BLaER1 treated with 17β-estradiol and CSF1 and Interleukin-3, amounts not matched to agents 10 nM and 100 nM (cell line): ENCODE results near the gene AP1B1.
A peak's percentile ranks its signal among the peaks of the same experiment; 100 is the strongest.

Experiments
- H3K27ac ChIP-seq, 11 experiments: shearing (Covaris generic); formaldehyde crosslinking; 2 replicates each; pipeline ENCODE4 v1.8.1; 2022
- H3K27me3 ChIP-seq, 11 experiments: shearing (Covaris generic); formaldehyde crosslinking; 2 replicates each; pipeline ENCODE4 v1.8.1; 2022
- H3K36me3 ChIP-seq, 11 experiments: shearing (Covaris generic); formaldehyde crosslinking; 2 replicates each; pipeline ENCODE4 v1.8.1; 2022
- H3K4me1 ChIP-seq, 10 experiments: shearing (Covaris generic); formaldehyde crosslinking; 2 replicates each; pipeline ENCODE4 v1.8.1; 2022
- H3K4me2 ChIP-seq, 11 experiments: shearing (Covaris generic); formaldehyde crosslinking; 2 replicates each; pipeline ENCODE4 v1.8.1; 2022
- H3K4me3 ChIP-seq, 10 experiments: shearing (Covaris generic); formaldehyde crosslinking; 2 replicates each; pipeline ENCODE4 v1.8.1; 2022
- H3K9ac ChIP-seq, 11 experiments: shearing (Covaris generic); formaldehyde crosslinking; 2 replicates each; pipeline ENCODE4 v1.8.1; 2022
- H3K9me3 ChIP-seq, 11 experiments: shearing (Covaris generic); formaldehyde crosslinking; replicated peaks in 1 of 11; 2 replicates each; pipeline ENCODE4 v1.8.1; 2022
- H4K20me1 ChIP-seq, 11 experiments: shearing (Covaris generic); formaldehyde crosslinking; 2 replicates each; pipeline ENCODE4 v1.8.1; 2022
- Cebpa-rat ChIP-seq, 11 experiments: shearing (Covaris generic); IDR thresholded peaks; 2 replicates each; pipeline ENCODE4 v1.8.1; 2022

The AP1B1 gene

DNA sequence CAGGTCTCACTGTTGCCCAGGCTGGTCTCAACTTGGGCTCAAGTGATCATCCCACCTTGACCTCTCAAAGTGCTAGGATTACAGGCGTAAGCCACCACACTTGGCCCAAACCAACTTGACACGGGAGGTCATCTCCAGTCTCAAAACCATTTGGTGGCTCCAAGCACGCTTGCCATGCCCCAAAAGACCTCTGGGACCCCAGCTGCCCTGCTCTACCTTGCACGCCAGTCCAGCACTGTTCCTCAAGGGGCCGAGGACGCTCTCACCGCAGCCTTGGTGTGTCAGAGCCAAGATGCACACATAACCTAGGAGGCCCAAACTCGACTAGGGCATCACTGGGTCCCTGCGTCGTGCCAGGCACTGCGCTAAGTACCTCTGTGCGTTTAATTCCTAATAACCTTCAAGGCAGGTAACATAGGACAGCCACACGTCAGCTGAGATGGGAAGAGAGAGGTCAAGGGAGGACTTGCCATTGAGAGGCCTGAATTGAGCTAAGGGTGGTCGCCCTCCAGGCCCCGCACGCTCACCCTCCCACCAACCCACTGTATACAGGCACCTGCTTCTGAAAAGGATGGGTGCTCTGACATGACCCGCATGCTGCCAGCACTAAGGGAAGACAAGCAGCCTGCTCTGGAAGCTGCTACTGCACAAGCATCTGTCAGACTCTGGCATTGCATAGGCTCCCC lies 86.5 kb downstream of the AP1B1 start:
- H3K36me3 ChIP-seq, result peaks cover 43 to 49% (median 45%) of the 10 kb centered on the region in 11 experiments
- H3K4me2 ChIP-seq, result peak overlapping the region in 8 of 11 experiments; percentile 59 to 99 (median 78); a peak in 12 of 22 replicates
- H3K4me3 ChIP-seq, result no peak overlapping the region

DNA sequence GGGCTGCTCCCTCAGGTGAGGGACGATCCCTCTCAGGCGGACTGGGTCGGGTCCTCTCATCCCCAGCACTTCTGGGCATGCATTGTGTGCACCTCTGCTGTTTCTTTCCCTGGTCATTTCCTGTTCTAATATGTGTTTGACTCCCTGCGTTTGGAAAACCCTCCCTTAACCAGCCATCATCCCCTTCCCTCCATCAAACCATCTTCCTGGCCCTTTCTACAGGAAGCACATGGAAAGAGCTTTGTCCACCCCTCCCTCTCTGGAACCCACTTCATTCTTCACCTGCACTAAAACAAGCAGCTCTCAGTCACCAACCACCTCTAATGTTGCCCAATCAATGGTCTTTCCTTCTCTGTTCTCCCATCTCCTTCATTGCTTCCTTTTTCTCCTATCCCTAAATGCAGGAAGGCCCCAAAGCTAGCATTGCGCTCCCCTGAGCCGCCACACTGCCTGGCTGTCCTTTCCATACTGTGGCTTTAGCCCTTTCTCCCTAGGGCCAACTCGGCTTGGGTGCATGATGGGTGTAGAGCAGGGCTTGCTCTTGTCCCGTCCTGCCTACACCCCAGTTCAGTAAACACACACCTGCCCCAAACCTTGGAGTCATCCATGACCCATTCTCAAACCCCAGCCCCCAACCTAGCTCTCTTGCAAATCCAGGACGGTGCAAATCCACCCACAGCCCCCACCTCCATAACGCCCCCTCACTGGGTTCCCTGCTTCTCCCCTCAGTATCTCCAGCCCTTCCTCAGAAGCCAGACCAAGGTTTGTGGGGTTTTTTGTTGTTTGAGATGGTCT lies 87.4 kb downstream of the AP1B1 start:
- Histone ChIP-seq H3K27me3 (peaks cover 0 to 14% (median 10%) of the 10 kb centered on the region in 11 experiments; a peak in 14 of 22 replicates), H3K36me3 (peaks cover 51 to 58% (median 54%) of the 10 kb centered on the region in 11 experiments), H3K4me3 (no peak overlapping the region), H3K4me1 (peaks cover 39 to 52% (median 42%) of the 10 kb centered on the region in 10 experiments), H3K4me2 (no peak overlapping the region), H3K9me3 (no peaks in the 10 kb centered on the region), H4K20me1 (peaks cover 49 to 75% (median 75%) of the 10 kb centered on the region in 11 experiments), H3K9ac (no peak overlapping the region), H3K27ac (0 out of 22 replicates have a peak overlapping the region, but pooled peaks of 1 of the 11 experiments have one; percentile 13)
- no peak for TF ChIP-seq Cebpa-rat (IDR thresholded peaks at IDR 0.05)

More for the DNA sequence above, 86.5 kb downstream of the AP1B1 start:
- H4K20me1 ChIP-seq, result peaks cover 40 to 67% (median 66%) of the 10 kb centered on the region in 11 experiments
- TF ChIP-seq Cebpa-rat (IDR thresholded peaks at IDR 0.05), result no peak
- H3K9ac ChIP-seq, result peak overlapping the region in 2 of 11 experiments; percentile 40 to 50; a peak in 2 of 22 replicates
- H3K27ac ChIP-seq, result peak overlapping the region in 5 of 11 experiments; percentile 32 to 63 (median 53); a peak in 7 of 22 replicates
- peaks cover 41 to 58% (median 48%) of the 10 kb centered on the region in 10 experiments for H3K4me1 ChIP-seq
- H3K9me3 ChIP-seq, result no peaks in the 10 kb centered on the region
- peaks cover 0 to 22% (median 19%) of the 10 kb centered on the region in 11 experiments; a peak in 18 of 22 replicates for H3K27me3 ChIP-seq

GRCh38 chr22:29300467-29300806 lies 87.9 kb downstream of the AP1B1 start:
- peaks cover 55 to 81% (median 80%) of the 10 kb centered on the region in 11 experiments for H4K20me1 ChIP-seq
- H3K9ac ChIP-seq, result no peak overlapping the region
- no peak overlapping the region for H3K4me2 ChIP-seq
- H3K4me1 ChIP-seq, result peaks cover 34 to 47% (median 37%) of the 10 kb centered on the region in 10 experiments
- no peak overlapping the region for H3K27ac ChIP-seq
- peaks cover 57 to 63% (median 59%) of the 10 kb centered on the region in 11 experiments for H3K36me3 ChIP-seq
- no peak overlapping the region for H3K4me3 ChIP-seq
- no peaks in the 10 kb centered on the region for H3K9me3 ChIP-seq
- H3K27me3 ChIP-seq, result peaks cover 0 to 8% (median 4%) of the 10 kb centered on the region in 11 experiments; a peak in 11 of 22 replicates
- TF ChIP-seq Cebpa-rat (IDR thresholded peaks at IDR 0.05), result no peak

GRCh38 chr22:29299136-29299900 lies 89.1 kb downstream of the AP1B1 start:
- H3K27ac ChIP-seq, result no peak overlapping the region
- no peak overlapping the region for H3K9ac ChIP-seq
- H3K9me3 ChIP-seq, result no peaks in the 10 kb centered on the region
- no peak overlapping the region for H3K4me3 ChIP-seq
- no peaks in the 10 kb centered on the region for H3K27me3 ChIP-seq
- H4K20me1 ChIP-seq, result peaks cover 66 to 92% (median 92%) of the 10 kb centered on the region in 11 experiments
- peaks cover 22 to 36% (median 27%) of the 10 kb centered on the region in 10 experiments for H3K4me1 ChIP-seq
- no peak overlapping the region for H3K4me2 ChIP-seq
- H3K36me3 ChIP-seq, result peaks cover 68 to 75% (median 70%) of the 10 kb centered on the region in 11 experiments
- no peak for TF ChIP-seq Cebpa-rat (IDR thresholded peaks at IDR 0.05)

DNA sequence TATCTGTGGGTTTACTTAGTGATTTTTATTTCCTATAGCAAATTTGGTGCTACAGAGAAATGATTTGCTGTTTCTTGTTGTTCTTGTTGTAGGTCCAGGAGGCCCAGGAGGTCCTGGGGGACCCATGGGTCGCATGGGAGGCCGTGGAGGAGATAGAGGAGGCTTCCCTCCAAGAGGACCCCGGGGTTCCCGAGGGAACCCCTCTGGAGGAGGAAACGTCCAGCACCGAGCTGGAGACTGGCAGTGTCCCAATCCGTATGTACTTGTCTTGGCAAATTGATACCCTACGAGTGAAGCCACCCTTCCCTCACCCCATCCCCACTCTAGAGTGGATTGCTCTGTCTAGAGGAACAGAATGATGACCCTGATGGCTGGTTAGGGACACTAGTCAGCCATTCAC lies 89.7 kb downstream of the AP1B1 start:
- Histone ChIP-seq H3K4me2 (no peak overlapping the region), H3K27ac (no peak overlapping the region), H3K4me3 (no peak overlapping the region), H3K9me3 (no peaks in the 10 kb centered on the region), H3K36me3 (peaks cover 75 to 81% (median 77%) of the 10 kb centered on the region in 11 experiments), H4K20me1 (peaks cover 72 to 99% (median 98%) of the 10 kb centered on the region in 11 experiments), H3K27me3 (no peaks in the 10 kb centered on the region), H3K9ac (no peak overlapping the region), H3K4me1 (peaks cover 16 to 29% (median 20%) of the 10 kb centered on the region in 10 experiments)
- TF ChIP-seq Cebpa-rat (IDR thresholded peaks at IDR 0.05), result no peak

- H4K20me1 ChIP-seq, result peaks cover 92 to 100% (median 100%) of the 10 kb centered on the region in 11 experiments
- peaks cover 0 to 4% (median 0%) of the 10 kb centered on the region in 10 experiments; a peak in 3 of 20 replicates for H3K4me1 ChIP-seq
- no peak for TF ChIP-seq Cebpa-rat (IDR thresholded peaks at IDR 0.05)
- no peak overlapping the region for H3K27ac ChIP-seq
- peaks cover 100% of the 10 kb centered on the region in 11 experiments for H3K36me3 ChIP-seq
- H3K4me3 ChIP-seq, result no peak overlapping the region
- H3K9me3 ChIP-seq, result no peaks in the 10 kb centered on the region
- no peak overlapping the region for H3K9ac ChIP-seq
- no peak overlapping the region for H3K4me2 ChIP-seq
- no peaks in the 10 kb centered on the region for H3K27me3 ChIP-seq
Measured at GRCh38 chr22:29292379-29292778, 96.0 kb downstream of the AP1B1 start.

DNA sequence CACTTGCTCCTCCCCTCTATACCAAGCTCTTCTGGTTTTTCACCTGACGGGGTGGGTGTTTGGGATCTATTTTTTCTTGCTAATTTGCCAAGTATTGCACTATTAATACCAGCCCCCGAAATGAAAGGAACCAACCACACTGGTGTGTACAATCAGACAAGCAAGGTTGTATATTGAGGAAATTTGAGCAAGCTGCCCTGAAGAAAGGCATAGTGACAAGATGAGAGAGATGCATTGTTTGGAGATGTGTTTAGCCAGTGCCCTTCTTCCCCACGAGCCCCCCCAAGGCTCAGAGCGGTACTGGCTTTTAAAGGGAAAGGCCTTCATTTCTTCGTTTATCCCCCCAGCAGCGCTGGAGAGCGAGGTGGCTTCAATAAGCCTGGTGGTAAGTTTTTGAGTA lies 97.2 kb downstream of the AP1B1 start:
- no peak overlapping the region for H3K9ac ChIP-seq
- H3K36me3 ChIP-seq, result peaks cover 100% of the 10 kb centered on the region in 11 experiments
- peaks cover 0 to 4% (median 0%) of the 10 kb centered on the region in 10 experiments; a peak in 3 of 20 replicates for H3K4me1 ChIP-seq
- H3K4me2 ChIP-seq, result no peak overlapping the region
- no peak overlapping the region for H3K27ac ChIP-seq
- peaks cover 92 to 100% (median 100%) of the 10 kb centered on the region in 11 experiments for H4K20me1 ChIP-seq
- no peaks in the 10 kb centered on the region for H3K27me3 ChIP-seq
- no peak for TF ChIP-seq Cebpa-rat (IDR thresholded peaks at IDR 0.05)
- no peak overlapping the region for H3K4me3 ChIP-seq
- H3K9me3 ChIP-seq, result no peaks in the 10 kb centered on the region

DNA sequence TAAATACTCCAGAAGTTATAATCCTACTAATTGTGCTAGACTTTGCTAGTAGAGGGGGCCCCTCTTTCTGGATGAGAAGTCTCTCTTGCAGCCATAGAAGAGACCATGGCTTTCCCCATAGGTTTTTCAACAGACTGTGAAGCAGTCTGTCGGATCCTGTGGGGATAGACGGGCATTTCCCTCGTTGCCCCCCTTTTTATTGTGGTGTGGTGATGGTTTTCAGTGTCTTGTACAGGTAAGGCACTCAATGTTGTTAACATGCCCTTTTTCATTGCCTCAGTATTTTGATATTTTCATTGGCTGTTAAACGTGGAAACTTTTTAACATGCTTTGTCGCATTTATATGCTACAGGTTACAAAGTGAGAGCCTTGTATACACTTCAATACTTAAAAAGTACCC lies 98.3 kb downstream of the AP1B1 start:
- Histone ChIP-seq H3K4me3 (no peak overlapping the region), H3K27me3 (no peaks in the 10 kb centered on the region), H3K9ac (no peak overlapping the region), H3K36me3 (peaks cover 100% of the 10 kb centered on the region in 11 experiments), H3K27ac (no peak overlapping the region), H3K4me2 (no peak overlapping the region), H3K4me1 (peaks cover 0 to 4% (median 0%) of the 10 kb centered on the region in 10 experiments; a peak in 3 of 20 replicates), H4K20me1 (peaks cover 98 to 100% (median 100%) of the 10 kb centered on the region in 11 experiments), H3K9me3 (no peaks in the 10 kb centered on the region)
- TF ChIP-seq Cebpa-rat (IDR thresholded peaks at IDR 0.05), result no peak
